Mesothelial cell of epicardium (in vitro differentiated cells): ENCODE data around the gene ABCC4. TPM values are rescaled to one million over a fixed set of nuclear protein-coding genes. Genes with fewer than 3 reads are reported as not detected.
A peak's percentile ranks its signal among the peaks of the same experiment; 100 is the strongest.
"Not testable (repeated sequence)": the region's sequence is repeated elsewhere in the genome, so short reads cannot be mapped to it uniquely, and the experiment has no call there.

ENCODE experiments used
- DNase-seq, 2 experiments: peaks; one replicate each; pipeline ENCODE4 v3.0.0; 2021; ENCODE audit warnings: low spot score in 2 of 2; ENCODE audit not compliant: unreplicated experiment in 2 of 2
- H3K27ac Mint-ChIP-seq: 2 replicates; pipeline ENCODE4 v1.8.0; 2021; ENCODE audit warnings: mixed read lengths
- H3K27me3 Mint-ChIP-seq: 2 replicates; pipeline ENCODE4 v1.8.0; 2021; ENCODE audit warnings: low read depth, mixed read lengths
- H3K36me3 Mint-ChIP-seq: 2 replicates; pipeline ENCODE4 v1.8.0; 2021; ENCODE audit warnings: mixed read lengths
- H3K4me1 Mint-ChIP-seq: 2 replicates; pipeline ENCODE4 v1.8.0; 2021; ENCODE audit warnings: mixed read lengths
- H3K4me3 Mint-ChIP-seq: 2 replicates; pipeline ENCODE4 v1.8.0; 2021; ENCODE audit warnings: mild to moderate bottlenecking, moderate library complexity, mixed read lengths
- H3K9me3 Mint-ChIP-seq: 2 replicates; pipeline ENCODE4 v1.8.0; 2021; ENCODE audit warnings: mixed read lengths
- CTCF ChIP-seq: fragments of 200-600 bp; sonication (generic); IDR thresholded peaks from one replicate; pipeline ENCODE4 v1.5.0; 2021; ENCODE audit warnings: antibody characterized with exemption; ENCODE audit not compliant: unreplicated experiment
- total RNA-seq: library from RNA; stranded (reverse); gene quantifications from 3 replicates; pipeline ENCODE4 v1.2.1, GENCODE V29; 2021

ABCC4 gene
- total RNA-seq, 1 donor from 2014 or later = 7.7 TPM

GRCh38 chr13:95193509-95194230, 107.6 kb downstream of the ABCC4 start:
- no peak for DNase-seq
- H3K36me3 Mint-ChIP-seq = peaks cover 7% of the 10 kb centered on the region
- no peaks in the 10 kb centered on the region for H3K4me1 Mint-ChIP-seq
- H3K4me3 Mint-ChIP-seq = no peak overlapping the region
- no peaks in the 10 kb centered on the region for H3K27me3 Mint-ChIP-seq
- H3K9me3 Mint-ChIP-seq = peaks cover 7% of the 10 kb centered on the region
- no peak for TF ChIP-seq CTCF
- H3K27ac Mint-ChIP-seq = no peak overlapping the region

- no peak overlapping the region for H3K27ac Mint-ChIP-seq
- no peak for TF ChIP-seq CTCF
- H3K4me3 Mint-ChIP-seq = no peak overlapping the region
- no peaks in the 10 kb centered on the region for H3K4me1 Mint-ChIP-seq
- H3K27me3 Mint-ChIP-seq = no peaks in the 10 kb centered on the region
- no peak for DNase-seq
- peaks cover 3% of the 10 kb centered on the region for H3K9me3 Mint-ChIP-seq
- H3K36me3 Mint-ChIP-seq = peaks cover 5% of the 10 kb centered on the region
These were observed 108.3 kb downstream of the ABCC4 start for GRCh38 chr13:95192998-95193397.

- not testable (repeated sequence) for DNase-seq, H3K36me3 Mint-ChIP-seq, H3K4me1 Mint-ChIP-seq, H3K4me3 Mint-ChIP-seq, H3K27ac Mint-ChIP-seq, H3K27me3 Mint-ChIP-seq, H3K9me3 Mint-ChIP-seq
These were observed 108.7 kb downstream of the ABCC4 start for GRCh38 chr13:95192564-95192945.

GRCh38 chr13:95191821-95192563, 109.3 kb downstream of the ABCC4 start:
- peaks cover 2% of the 10 kb centered on the region for H3K36me3 Mint-ChIP-seq
- H3K27ac Mint-ChIP-seq = no peak overlapping the region
- no peak overlapping the region for H3K4me3 Mint-ChIP-seq
- peak; percentile 76 for TF ChIP-seq CTCF
- DNase-seq = peak; percentile 63 to 90
- no peaks in the 10 kb centered on the region for H3K9me3 Mint-ChIP-seq
- H3K4me1 Mint-ChIP-seq = no peaks in the 10 kb centered on the region
- no peaks in the 10 kb centered on the region for H3K27me3 Mint-ChIP-seq

- H3K36me3 Mint-ChIP-seq = peaks cover 2% of the 10 kb centered on the region
- no peak for DNase-seq
- no peak for TF ChIP-seq CTCF
- no peak overlapping the region for H3K27ac Mint-ChIP-seq
- H3K27me3 Mint-ChIP-seq = no peaks in the 10 kb centered on the region
- no peaks in the 10 kb centered on the region for H3K4me1 Mint-ChIP-seq
- no peak overlapping the region for H3K4me3 Mint-ChIP-seq
- peaks cover 4% of the 10 kb centered on the region for H3K9me3 Mint-ChIP-seq
These were observed 113.1 kb downstream of the ABCC4 start for GRCh38 chr13:95188128-95188527.

GRCh38 chr13:95185851-95186250, 115.4 kb downstream of the ABCC4 start:
- no peaks in the 10 kb centered on the region for H3K27me3 Mint-ChIP-seq
- TF ChIP-seq CTCF = no peak
- H3K9me3 Mint-ChIP-seq = peaks cover 4% of the 10 kb centered on the region
- no peak overlapping the region for H3K27ac Mint-ChIP-seq
- DNase-seq = no peak
- H3K4me3 Mint-ChIP-seq = no peak overlapping the region
- peaks cover 2% of the 10 kb centered on the region for H3K36me3 Mint-ChIP-seq
- H3K4me1 Mint-ChIP-seq = no peaks in the 10 kb centered on the region
